GM21447 (cell line): ENCODE measurements around the gene SETD3.

Experiments
- ATAC-seq: cut with Tn5 transposase; IDR thresholded peaks from one replicate; pipeline ENCODE4 v1.9.1; 2021; ENCODE audit not compliant: unreplicated experiment

Gene SETD3

DNA sequence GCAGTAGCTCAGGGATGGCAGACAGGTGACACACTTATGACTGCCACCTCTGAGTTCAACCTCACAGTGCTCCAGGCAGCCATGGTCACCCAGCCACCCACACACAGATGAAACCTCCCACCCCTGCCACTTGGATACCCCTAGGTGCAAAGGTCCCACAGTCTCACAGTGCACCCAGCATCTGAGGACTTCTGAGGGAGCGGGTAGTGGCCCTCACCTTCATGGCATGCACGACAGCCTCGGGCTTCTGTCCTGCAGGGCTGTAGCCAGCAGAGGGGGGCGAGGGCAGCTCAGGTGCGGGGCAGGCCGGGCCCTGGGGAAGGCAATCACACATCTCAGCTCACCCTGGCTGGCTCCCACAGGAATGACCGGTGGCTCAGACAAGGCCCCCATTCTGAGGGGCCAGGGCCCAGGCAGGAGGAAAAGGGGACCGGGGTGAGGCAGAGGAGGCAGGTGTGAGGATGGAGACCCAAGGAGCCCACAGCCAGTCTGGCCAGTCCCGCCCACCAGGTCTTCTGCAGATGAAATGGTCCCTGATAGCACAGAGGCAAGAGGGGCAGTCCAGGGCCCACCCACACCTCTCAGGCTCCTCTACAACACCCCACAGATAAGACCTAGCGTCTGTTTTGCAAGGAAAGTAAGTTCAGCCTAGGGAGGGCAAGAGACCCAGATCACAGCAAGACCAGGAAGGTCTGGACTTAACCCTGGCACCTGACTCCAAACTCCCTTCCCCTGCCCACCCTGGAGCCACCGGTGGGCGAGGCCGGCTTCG, 36.4 kb upstream of the SETD3 start:
- no peak for ATAC-seq

DNA sequence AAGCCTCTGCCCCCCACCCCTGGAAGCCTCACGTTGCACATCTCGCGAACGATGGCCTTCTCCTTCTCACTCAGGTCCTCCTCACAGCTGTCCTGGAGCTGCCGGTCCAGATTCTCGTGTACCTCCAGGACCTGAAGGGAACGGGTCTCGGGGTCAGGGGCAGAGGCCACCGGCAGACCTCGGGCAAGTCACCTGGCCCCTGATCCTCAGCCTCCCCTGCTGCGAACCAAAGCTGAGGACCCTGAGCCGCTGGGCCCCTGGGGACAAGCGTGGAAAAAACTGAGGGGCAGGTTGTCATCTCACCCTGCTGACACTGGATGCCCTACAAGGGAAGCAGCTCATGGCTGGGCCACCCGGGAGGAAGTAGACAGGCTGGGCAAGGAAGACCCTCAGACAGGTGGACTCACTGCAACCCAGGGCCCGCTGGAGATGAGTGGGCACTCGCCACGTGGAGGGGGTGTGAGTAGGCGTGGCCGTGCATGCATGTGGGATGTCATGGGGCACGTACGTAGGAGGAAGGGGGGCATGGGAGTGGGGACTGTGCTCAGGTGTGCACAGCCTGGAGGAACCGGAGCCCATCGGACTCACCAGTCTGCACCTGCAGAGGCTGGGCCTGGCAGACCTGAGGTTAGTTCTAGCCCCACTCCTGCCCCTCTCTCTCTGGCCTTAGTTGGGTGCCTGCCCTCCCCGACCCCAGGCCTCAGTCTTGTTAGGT, 35.7 kb upstream of the SETD3 start:
- ATAC-seq: no peak

GRCh38 chr14:99515301-99516155, 34.9 kb upstream of the SETD3 start:
- no peak for ATAC-seq

GRCh38 chr14:99514552-99515300, 34.1 kb upstream of the SETD3 start:
- no peak for ATAC-seq

GRCh38 chr14:99513946-99514551, 33.4 kb upstream of the SETD3 start:
- ATAC-seq: no peak

DNA sequence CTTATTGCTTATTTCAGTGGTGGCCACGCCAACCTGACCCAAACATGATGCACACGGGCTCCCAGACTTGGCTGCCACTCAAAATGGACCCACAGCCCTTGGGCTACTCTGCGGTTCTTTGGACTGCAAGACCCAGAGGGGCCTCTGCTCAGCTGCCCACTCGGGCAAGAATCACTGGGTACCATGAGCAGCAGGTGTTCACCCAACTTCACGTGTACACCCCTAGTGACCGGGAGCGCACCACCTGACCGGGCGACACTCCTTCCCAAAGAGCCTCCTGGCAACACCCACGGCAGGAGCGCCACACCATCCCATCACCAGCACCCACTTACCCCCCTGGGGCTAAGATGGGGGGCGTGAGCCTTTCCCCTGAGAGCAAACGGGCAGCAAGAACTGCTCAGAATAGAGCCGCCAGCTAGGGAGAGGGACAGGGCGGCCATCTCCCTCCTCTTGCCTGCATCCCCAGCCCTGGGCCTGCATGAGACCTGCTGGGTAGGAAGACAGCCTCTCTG, 32.6 kb upstream of the SETD3 start:
- ATAC-seq: no peak

GRCh38 chr14:99512571-99513182, 32.0 kb upstream of the SETD3 start:
- no peak for ATAC-seq

DNA sequence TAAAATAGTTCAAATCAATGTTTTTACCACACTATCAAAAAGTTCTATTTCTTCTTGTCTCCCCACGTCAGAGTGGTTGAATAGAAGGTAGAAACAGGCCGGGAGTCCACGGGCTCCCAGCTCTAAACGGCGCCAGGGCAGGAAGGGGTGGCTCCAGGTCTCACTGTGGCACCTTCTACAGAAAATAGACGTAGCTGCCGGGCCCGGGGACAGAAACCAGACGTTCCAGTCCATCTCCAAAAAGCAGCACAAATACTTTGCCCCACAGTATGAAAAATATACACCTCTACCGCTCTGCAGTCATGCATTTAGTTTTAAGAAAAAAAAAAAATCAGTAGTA, 31.4 kb upstream of the SETD3 start:
- no peak for ATAC-seq

DNA sequence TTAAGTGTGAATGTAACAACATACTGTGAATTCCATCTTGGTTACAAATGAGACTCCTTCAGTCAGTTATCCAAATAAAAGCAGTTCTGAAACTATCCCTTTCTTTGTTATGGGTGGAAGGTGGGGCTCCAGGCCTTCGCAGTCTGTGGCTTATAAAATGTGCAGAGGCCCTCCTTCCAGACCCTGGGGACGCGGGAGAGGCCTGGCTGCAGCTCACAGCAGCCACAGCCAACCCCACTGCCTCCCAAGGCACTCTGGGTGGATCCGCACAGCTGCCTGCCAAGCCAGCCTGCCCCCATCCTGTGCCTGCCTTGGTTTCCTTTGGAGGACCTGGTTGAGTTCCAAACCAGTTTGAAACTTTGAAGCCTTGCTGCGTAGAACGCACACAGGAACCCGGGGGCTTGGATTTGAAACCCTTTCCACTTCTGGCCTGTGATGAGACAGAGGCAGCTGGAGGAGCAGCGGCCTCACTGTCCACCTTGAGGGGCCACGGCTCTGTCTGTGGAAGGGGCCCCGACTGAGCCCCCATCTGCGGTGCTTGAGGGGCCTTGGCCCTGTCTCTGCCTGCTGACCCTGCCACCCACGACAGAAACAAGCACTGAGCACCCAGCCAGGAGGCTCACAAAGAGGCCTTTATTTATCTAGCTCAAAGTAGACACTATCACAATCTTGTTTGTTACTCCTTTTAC, 30.9 kb upstream of the SETD3 start:
- ATAC-seq: no peak

DNA sequence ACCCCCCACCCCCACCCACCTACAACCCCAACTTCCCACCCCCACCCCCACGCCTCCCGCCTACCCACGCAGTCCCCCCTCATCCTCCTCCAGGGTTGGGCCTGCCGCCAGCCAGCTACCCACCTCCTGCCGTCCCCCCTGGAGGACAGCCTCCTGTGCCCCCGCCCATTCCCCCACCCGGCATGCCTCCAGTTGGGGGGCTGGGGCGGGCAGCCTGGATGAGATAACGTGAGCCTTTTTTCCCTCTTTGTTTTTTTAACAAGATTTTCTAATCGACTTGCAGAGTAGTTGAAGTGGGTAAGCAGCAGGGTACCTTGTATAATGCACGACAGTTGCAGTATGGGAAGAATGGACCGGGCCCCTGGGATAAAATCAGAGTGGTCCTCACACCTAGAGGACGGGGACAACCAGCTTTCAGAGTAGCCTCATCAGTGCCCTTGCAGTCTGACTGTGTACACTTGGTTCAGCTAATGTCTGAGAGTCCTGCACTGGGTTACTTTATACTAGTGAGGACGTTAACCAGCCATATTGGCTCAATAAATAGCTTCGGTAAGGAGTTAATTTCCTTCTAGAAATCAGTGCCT, 30.0 kb upstream of the SETD3 start:
- no peak for ATAC-seq

GRCh38 chr14:99509871-99510555, 29.4 kb upstream of the SETD3 start:
- no peak for ATAC-seq

GRCh38 chr14:99508896-99509629, 28.4 kb upstream of the SETD3 start:
- ATAC-seq: no peak

- ATAC-seq: no peak
Observed at GRCh38 chr14:99507860-99508640, 27.4 kb upstream of the SETD3 start.

DNA sequence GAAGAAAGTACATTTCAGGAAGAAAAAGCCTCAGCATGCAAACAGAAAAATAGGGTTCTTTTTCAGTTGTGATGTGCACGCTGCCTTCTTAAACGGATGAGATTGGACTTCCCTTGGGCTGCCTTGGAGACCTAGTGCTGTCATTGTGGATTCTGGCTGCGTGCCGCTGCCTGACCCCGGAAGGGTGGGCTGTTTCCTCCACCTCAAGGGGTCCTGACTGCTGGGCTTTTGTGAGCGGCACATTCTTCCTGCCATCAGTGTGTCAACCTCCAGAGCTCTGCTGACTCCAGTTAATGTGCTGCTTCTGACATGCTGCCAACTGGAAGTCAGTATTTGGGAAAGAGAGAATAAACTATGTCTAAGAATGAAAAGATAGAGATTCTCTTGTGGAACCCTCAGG, 25.6 kb upstream of the SETD3 start:
- ATAC-seq: no peak

GRCh38 chr14:99505089-99505488, 24.4 kb upstream of the SETD3 start:
- no peak for ATAC-seq

GRCh38 chr14:99503848-99504453, 23.3 kb upstream of the SETD3 start:
- ATAC-seq: no peak

DNA sequence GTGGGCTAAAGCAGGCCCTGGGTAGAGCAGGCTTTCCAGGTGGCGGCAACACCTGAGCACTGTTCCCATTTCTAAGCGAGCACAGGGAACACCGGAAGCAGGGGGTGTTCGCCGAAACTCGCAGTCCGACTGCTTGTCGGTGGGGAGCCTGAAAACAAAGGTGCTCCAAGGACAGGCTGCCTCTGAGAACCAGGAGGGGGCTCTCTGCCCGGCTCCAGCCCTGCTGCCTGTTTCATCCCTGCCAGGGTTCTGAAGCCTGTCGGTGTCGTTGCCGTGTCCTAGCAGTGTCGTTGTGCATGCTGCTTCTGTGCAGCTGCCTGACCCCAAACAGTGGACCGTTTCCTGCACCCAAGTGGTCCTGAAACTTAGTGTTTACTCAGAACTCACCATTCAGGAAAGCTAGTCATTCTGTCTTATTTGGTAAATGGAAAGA, 22.3 kb upstream of the SETD3 start:
- ATAC-seq: no peak
